Measurements from ENCODE around the gene SSH2. TPM values are rescaled to one million over a fixed set of nuclear protein-coding genes. Genes with fewer than 3 reads are reported as not detected.
"Not testable (repeated sequence)": the region's sequence is repeated elsewhere in the genome, so short reads cannot be mapped to it uniquely, and the experiment has no call there.

SSH2 gene
- polyA plus RNA-seq, 3 donors = 31.9 to 66.6 (median 54.0) TPM

DNA sequence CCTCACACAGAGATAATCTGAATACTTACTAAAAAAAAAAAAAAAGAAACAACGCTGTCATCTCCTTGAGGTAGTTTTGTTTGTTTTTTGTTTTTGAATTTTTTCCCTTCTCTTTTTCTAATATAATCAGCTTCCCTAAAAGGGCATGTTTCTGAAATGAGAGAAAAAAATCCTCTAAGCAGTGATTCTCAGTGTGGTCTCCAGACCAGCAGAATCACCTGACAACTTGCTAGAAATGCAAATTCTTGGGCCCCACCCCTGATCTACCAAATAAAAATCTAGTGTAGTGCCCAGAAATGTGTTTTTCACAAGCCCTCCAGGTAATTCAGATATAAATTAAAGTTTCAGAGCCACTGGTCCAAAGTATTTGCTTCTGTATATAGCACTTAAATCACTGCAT lies 65.4 kb downstream of the SSH2 start:
- Histone ChIP-seq H3K36me3 (replicated peaks in 1 of 2; ENCODE audit: control insufficient read depth in 1 of 2, insufficient read depth in 2 of 2, low read length in 2 of 2) (no peaks in the 10 kb centered on the region), H3K4me1 (ENCODE audit: control insufficient read depth in 1 of 2, insufficient read depth in 2 of 2, low read length in 2 of 2) (peaks cover 22 to 24% of the 10 kb centered on the region in 2 donors), H3K27ac (ENCODE audit: low read depth in 1 of 2, low read length in 2 of 2) (no peak overlapping the region), H3K9ac (ENCODE audit: insufficient read depth, low read length, poor library complexity, severe bottlenecking) (no peak overlapping the region), H3K4me3 (replicated peaks in 1 of 3; ENCODE audit: low read depth in 2 of 3, low read length in 3 of 3) (no peak overlapping the region), H2AFZ (ENCODE audit: insufficient read depth, low read depth, low read length, poor library complexity, severe bottlenecking) (no peak overlapping the region), H3K4me2 (replicated peaks; ENCODE audit: extremely low read depth, low read length, poor library complexity, severe bottlenecking) (no peak overlapping the region), H4K20me1 (ENCODE audit: insufficient read depth, low read length) (peaks cover 17% of the 10 kb centered on the region), H3K27me3 (ENCODE audit: control insufficient read depth in 2 of 2, insufficient read depth in 2 of 2, low read length in 2 of 2) (no peaks in the 10 kb centered on the region), H3K79me2 (ENCODE audit: insufficient read depth, low read length) (peaks cover 72% of the 10 kb centered on the region), H3K9me3 (replicated peaks in 1 of 2; ENCODE audit: control insufficient read depth in 1 of 2, insufficient read depth in 1 of 2, low read length in 2 of 2) (no peaks in the 10 kb centered on the region)
- Mint-ChIP-seq H3K4me1 (peaks cover 43% of the 10 kb centered on the region), H3K4me3 (no peak overlapping the region), H3K27me3 (ENCODE audit: low read depth in 3 of 3) (peaks cover 0 to 3% (median 0%) of the 10 kb centered on the region in 3 donors), H3K36me3 (peaks cover 3 to 4% of the 10 kb centered on the region in 2 donors), H3K9me3 (no peaks in the 10 kb centered on the region), H3K27ac (no peak overlapping the region)
- TF ChIP-seq, protein P1, sequence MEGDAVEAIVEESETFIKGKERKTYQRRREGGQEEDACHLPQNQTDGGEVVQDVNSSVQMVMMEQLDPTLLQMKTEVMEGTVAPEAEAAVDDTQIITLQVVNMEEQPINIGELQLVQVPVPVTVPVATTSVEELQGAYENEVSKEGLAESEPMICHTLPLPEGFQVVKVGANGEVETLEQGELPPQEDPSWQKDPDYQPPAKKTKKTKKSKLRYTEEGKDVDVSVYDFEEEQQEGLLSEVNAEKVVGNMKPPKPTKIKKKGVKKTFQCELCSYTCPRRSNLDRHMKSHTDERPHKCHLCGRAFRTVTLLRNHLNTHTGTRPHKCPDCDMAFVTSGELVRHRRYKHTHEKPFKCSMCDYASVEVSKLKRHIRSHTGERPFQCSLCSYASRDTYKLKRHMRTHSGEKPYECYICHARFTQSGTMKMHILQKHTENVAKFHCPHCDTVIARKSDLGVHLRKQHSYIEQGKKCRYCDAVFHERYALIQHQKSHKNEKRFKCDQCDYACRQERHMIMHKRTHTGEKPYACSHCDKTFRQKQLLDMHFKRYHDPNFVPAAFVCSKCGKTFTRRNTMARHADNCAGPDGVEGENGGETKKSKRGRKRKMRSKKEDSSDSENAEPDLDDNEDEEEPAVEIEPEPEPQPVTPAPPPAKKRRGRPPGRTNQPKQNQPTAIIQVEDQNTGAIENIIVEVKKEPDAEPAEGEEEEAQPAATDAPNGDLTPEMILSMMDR (IDR thresholded peaks at IDR 0.05) = no peak
- no peak for DNase-seq
- no CpG with 5 or more reads among the region's 1 CpG for WGBS (ENCODE audit: insufficient coverage)
- intact Hi-C loops (cut with micrococcal nuclease) = loop anchor here in 1 of 2 donors (10.0 kb wide), 1 partner anchor 50 kb away; no protein-coding TSS in a partner anchor

DNA sequence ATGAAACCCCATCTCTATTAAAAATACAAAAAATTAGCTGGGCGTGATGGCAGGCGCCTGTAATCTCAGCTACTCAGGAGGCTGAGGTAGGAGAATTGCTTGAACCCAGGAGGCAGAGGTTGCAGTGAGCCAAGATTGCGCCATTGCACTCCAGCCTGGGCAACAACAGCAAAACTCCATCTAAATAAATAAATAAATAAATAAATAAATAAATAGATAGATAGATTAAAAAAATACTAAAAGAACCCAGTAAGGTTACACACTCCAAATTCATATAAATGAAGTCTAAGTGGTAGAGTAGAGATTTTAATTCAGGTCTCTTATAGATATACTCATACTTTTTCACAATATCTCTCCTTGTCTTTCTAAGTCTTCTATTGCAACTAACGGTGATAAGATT lies 65.9 kb downstream of the SSH2 start:
- not testable (repeated sequence) for H3K36me3 Mint-ChIP-seq; H3K27ac ChIP-seq (ENCODE audit: low read depth in 1 of 2, low read length in 2 of 2); H3K27me3 ChIP-seq (ENCODE audit: control insufficient read depth in 2 of 2, insufficient read depth in 2 of 2, low read length in 2 of 2); H3K36me3 ChIP-seq (replicated peaks in 1 of 2; ENCODE audit: control insufficient read depth in 1 of 2, insufficient read depth in 2 of 2, low read length in 2 of 2); H3K9me3 Mint-ChIP-seq; H3K9ac ChIP-seq (ENCODE audit: insufficient read depth, low read length, poor library complexity, severe bottlenecking); H3K4me3 ChIP-seq (replicated peaks in 1 of 3; ENCODE audit: low read depth in 2 of 3, low read length in 3 of 3); H3K9me3 ChIP-seq (replicated peaks in 1 of 2; ENCODE audit: control insufficient read depth in 1 of 2, insufficient read depth in 1 of 2, low read length in 2 of 2); H3K27ac Mint-ChIP-seq; H3K4me3 Mint-ChIP-seq; DNase-seq; H3K4me2 ChIP-seq (replicated peaks; ENCODE audit: extremely low read depth, low read length, poor library complexity, severe bottlenecking); H2AFZ ChIP-seq (ENCODE audit: insufficient read depth, low read depth, low read length, poor library complexity, severe bottlenecking); H3K27me3 Mint-ChIP-seq (ENCODE audit: low read depth in 3 of 3)
- peaks cover 22 to 26% of the 10 kb centered on the region in 2 donors for H3K4me1 ChIP-seq (ENCODE audit: control insufficient read depth in 1 of 2, insufficient read depth in 2 of 2, low read length in 2 of 2)
- peaks cover 17% of the 10 kb centered on the region for H4K20me1 ChIP-seq (ENCODE audit: insufficient read depth, low read length)
- peaks cover 72% of the 10 kb centered on the region for H3K79me2 ChIP-seq (ENCODE audit: insufficient read depth, low read length)
- WGBS (ENCODE audit: insufficient coverage) = no CpG with 5 or more reads among the region's 4 CpGs
- peaks cover 43% of the 10 kb centered on the region for H3K4me1 Mint-ChIP-seq
- intact Hi-C loops (cut with micrococcal nuclease) = loop anchor here in 1 of 2 donors (10.0 kb wide), 1 partner anchor 49 kb away; no protein-coding TSS in a partner anchor
